GM18867 (cell line): ENCODE data around the gene ATP8B2.

Experiments
- ATAC-seq: cut with Tn5 transposase; IDR thresholded peaks from one replicate; pipeline ENCODE4 v1.9.1; 2021; ENCODE audit warnings: mild to moderate bottlenecking, moderate library complexity; ENCODE audit not compliant: unreplicated experiment

Gene ATP8B2

GRCh38 chr1:154391086-154391770 is 65.9 kb downstream of the ATP8B2 start:
- no peak for ATAC-seq

DNA sequence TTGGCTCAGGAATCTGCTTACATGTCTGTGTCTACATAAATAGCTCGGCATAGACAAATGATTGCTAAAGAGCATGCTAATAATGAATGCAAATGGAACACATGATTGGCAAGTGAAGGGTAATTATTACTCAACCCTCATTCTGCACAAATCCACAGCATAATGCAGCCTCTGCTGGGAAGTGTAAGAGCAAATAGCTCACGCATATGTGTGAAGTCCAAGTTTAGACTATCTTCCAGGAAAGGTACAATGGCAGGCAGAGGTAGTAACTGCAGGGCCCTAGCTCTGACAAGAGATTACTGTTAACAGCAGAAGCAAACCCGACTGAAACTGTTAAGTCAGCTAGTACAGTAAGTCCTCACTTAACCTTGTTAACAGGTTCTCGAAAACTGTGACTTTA is 72.8 kb downstream of the ATP8B2 start:
- ATAC-seq, result no peak

GRCh38 chr1:154398678-154399077 is 73.4 kb downstream of the ATP8B2 start:
- ATAC-seq, result no peak

DNA sequence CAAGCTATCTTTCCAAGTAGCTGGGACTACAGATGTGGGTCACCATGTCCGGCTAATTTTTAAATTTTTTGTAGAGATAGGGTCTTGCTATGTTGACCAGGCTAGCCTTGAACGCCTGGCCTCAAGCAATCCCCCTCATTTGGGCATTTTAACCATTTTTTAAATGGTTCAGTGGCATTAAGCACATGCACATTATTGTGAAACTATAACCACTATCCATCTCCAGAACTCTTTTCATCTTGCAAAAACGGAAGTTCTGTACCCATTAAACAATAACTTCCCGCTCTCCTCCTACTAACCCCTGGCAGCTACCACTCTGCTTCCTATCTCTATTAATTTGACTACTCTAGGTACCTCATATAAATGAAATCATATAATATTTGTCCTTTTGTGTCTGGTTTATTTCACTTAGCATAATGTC is 75.1 kb downstream of the ATP8B2 start:
- no peak for ATAC-seq
